Stimulated activated CD4-positive, alpha-beta T cell treated with anti-CD3 and anti-CD28 coated beads, TNF-alpha, amount 100 ng/mL, for 48 hours (primary cell): Measurements from ENCODE around the gene MED25.
"Not testable (repeated sequence)": the region's sequence is repeated elsewhere in the genome, so short reads cannot be mapped to it uniquely, and the experiment has no call there.

ENCODE experiments used
- DNase-seq, 3 donors: peaks; one replicate each; pipeline ENCODE4 v3.0.0-alpha.2; 2020; ENCODE audit warnings: low read depth in 3 of 3

MED25 gene

GRCh38 chr19:49816590-49816989 lies 1.5 kb upstream of the MED25 start:
- DNase-seq, result no peak

- DNase-seq, result no peak
Measured at GRCh38 chr19:49818649-49819370, 721 bp downstream of the MED25 start.

- not testable (repeated sequence) for DNase-seq
Measured at GRCh38 chr19:49819452-49820115, 1.5 kb downstream of the MED25 start.

- no peak for DNase-seq
Measured at GRCh38 chr19:49820125-49820524, 2.0 kb downstream of the MED25 start.

GRCh38 chr19:49823472-49823871 lies 5.4 kb downstream of the MED25 start:
- no peak for DNase-seq

- DNase-seq, result no peak
Measured at GRCh38 chr19:49824662-49825061, 6.6 kb downstream of the MED25 start.

- DNase-seq, result no peak
Measured at GRCh38 chr19:49827034-49827433, 8.9 kb downstream of the MED25 start.

- DNase-seq, result no peak
Measured at GRCh38 chr19:49829200-49829599, 11.1 kb downstream of the MED25 start.

GRCh38 chr19:49829721-49830120 lies 11.6 kb downstream of the MED25 start:
- DNase-seq, result no peak

GRCh38 chr19:49830766-49831165 lies 12.7 kb downstream of the MED25 start:
- no peak for DNase-seq

GRCh38 chr19:49831592-49831991 lies 13.5 kb downstream of the MED25 start:
- no peak for DNase-seq

- DNase-seq, result no peak
Measured at GRCh38 chr19:49832556-49832955, 14.5 kb downstream of the MED25 start.

- no peak for DNase-seq
Measured at GRCh38 chr19:49833599-49833998, 15.5 kb downstream of the MED25 start.

GRCh38 chr19:49835562-49835961 lies 17.5 kb downstream of the MED25 start:
- no peak for DNase-seq

GRCh38 chr19:49836176-49837008 lies 18.3 kb downstream of the MED25 start:
- DNase-seq, result no peak

- DNase-seq, result no peak
Measured at GRCh38 chr19:49837009-49837310, 18.9 kb downstream of the MED25 start.

- no peak for DNase-seq
Measured at GRCh38 chr19:49837425-49837824, 19.3 kb downstream of the MED25 start.

GRCh38 chr19:49838885-49839588 lies 20.9 kb downstream of the MED25 start:
- no peak for DNase-seq

GRCh38 chr19:49839713-49840112 lies 21.6 kb downstream of the MED25 start:
- DNase-seq, result no peak

GRCh38 chr19:49840321-49840720 lies 22.2 kb downstream of the MED25 start:
- DNase-seq, result no peak

- no peak for DNase-seq
Measured at GRCh38 chr19:49840736-49841249, 22.7 kb downstream of the MED25 start.

GRCh38 chr19:49843265-49843664 lies 25.2 kb downstream of the MED25 start:
- DNase-seq, result no peak
